Epithelial cell of prostate (primary cell): ENCODE data around the gene STAG3.
A peak's percentile ranks its signal among the peaks of the same experiment; 100 is the strongest.
"Not testable (repeated sequence)": the region's sequence is repeated elsewhere in the genome, so short reads cannot be mapped to it uniquely, and the experiment has no call there.

Source experiments
- DNase-seq: peaks from one replicate; pipeline ENCODE4 v3.0.0-alpha.2; 2011; ENCODE audit warnings: low read depth, low spot score
- H3K27ac ChIP-seq: fragments of 450-650 bp; 2 replicates; pipeline ENCODE4 v1.5.1; 2017; ENCODE audit warnings: mild to moderate bottlenecking

Gene STAG3

GRCh38 chr7:100234660-100235317 lies 57.1 kb downstream of the STAG3 start:
- not testable (repeated sequence) for H3K27ac ChIP-seq, DNase-seq

- not testable (repeated sequence) for DNase-seq, H3K27ac ChIP-seq
Observed at GRCh38 chr7:100239975-100240374, 62.3 kb downstream of the STAG3 start.

GRCh38 chr7:100243385-100243784 lies 65.7 kb downstream of the STAG3 start:
- H3K27ac ChIP-seq, DNase-seq: not testable (repeated sequence)

GRCh38 chr7:100244988-100245605 lies 67.4 kb downstream of the STAG3 start:
- DNase-seq, H3K27ac ChIP-seq: not testable (repeated sequence)

GRCh38 chr7:100246121-100246864 lies 68.6 kb downstream of the STAG3 start:
- not testable (repeated sequence) for DNase-seq, H3K27ac ChIP-seq

GRCh38 chr7:100246865-100247137 lies 69.1 kb downstream of the STAG3 start:
- DNase-seq, result not testable (repeated sequence)

GRCh38 chr7:100247152-100247757 lies 69.5 kb downstream of the STAG3 start:
- H3K27ac ChIP-seq, result no peak overlapping the region
- peak; percentile 78 for DNase-seq

More at GRCh38 chr7:100246865-100247137, 69.1 kb downstream of the STAG3 start:
- not testable (repeated sequence) for H3K27ac ChIP-seq

- DNase-seq, result no peak
- H3K27ac ChIP-seq, result no peak overlapping the region
Observed at GRCh38 chr7:100248483-100248882, 70.8 kb downstream of the STAG3 start.

- H3K27ac ChIP-seq, result no peak overlapping the region
- DNase-seq, result no peak
Observed at GRCh38 chr7:100257017-100257416, 79.3 kb downstream of the STAG3 start.

GRCh38 chr7:100259984-100260383 lies 82.3 kb downstream of the STAG3 start:
- DNase-seq, H3K27ac ChIP-seq: not testable (repeated sequence)

- not testable (repeated sequence) for DNase-seq, H3K27ac ChIP-seq
Observed at GRCh38 chr7:100262896-100263295, 85.2 kb downstream of the STAG3 start.
